SK-N-SH treated with all-trans-retinoic acid at 6 μM for 48 hours (cell line): ENCODE results near the gene CHMP4A.
A peak's percentile ranks its signal among the peaks of the same experiment; 100 is the strongest.

ENCODE experiments used
- ATAC-seq: fragments of 200-7000 bp; cut with Tn5 transposase; 3 replicates; pipeline ENCODE4 v1.9.1; 2020; ENCODE audit warnings: mild to moderate bottlenecking, moderate library complexity
- ARNTL ChIP-seq: fragments of 450-650 bp; formaldehyde crosslinking; IDR thresholded peaks from 2 replicates; pipeline ENCODE4 v1.5.0; 2020; ENCODE audit warnings: low read depth, mild to moderate bottlenecking, moderate library complexity, borderline replicate concordance
- BACH2 ChIP-seq: fragments of 250-450 bp; sonication (Bioruptor Pico); IDR thresholded peaks from 2 replicates; pipeline ENCODE4 v1.9.0; 2021; ENCODE audit warnings: mild to moderate bottlenecking, borderline replicate concordance
- CSDC2 ChIP-seq: fragments of 250-450 bp; sonication (Bioruptor Pico); IDR thresholded peaks from 2 replicates; pipeline ENCODE4 v1.5.0; 2020; ENCODE audit warnings: mild to moderate bottlenecking, moderate library complexity
- ESRRG ChIP-seq: fragments of 250-450 bp; sonication (Bioruptor Pico); IDR thresholded peaks from 2 replicates; pipeline ENCODE4 v1.6.1; 2021; ENCODE audit warnings: mild to moderate bottlenecking
- GLIS3 ChIP-seq: fragments of 250-450 bp; sonication (Bioruptor Pico); IDR thresholded peaks from 2 replicates; pipeline ENCODE4 v1.5.0; 2020; ENCODE audit warnings: mild to moderate bottlenecking, moderate library complexity
- ISL1 ChIP-seq: fragments of 250-450 bp; sonication (Bioruptor Pico); IDR thresholded peaks from 2 replicates; pipeline ENCODE4 v2.1.2; 2022; ENCODE audit warnings: mild to moderate bottlenecking, moderate library complexity
- OSR1 ChIP-seq: fragments of 250-450 bp; sonication (Bioruptor Pico); IDR thresholded peaks from 2 replicates; pipeline ENCODE4 v1.8.0; 2022; ENCODE audit warnings: moderate library complexity, mild to moderate bottlenecking, inconsistent platforms
- PPARA ChIP-seq: fragments of 250-450 bp; sonication (Bioruptor Pico); IDR thresholded peaks from 2 replicates; pipeline ENCODE4 v1.5.0; 2020; ENCODE audit warnings: mild to moderate bottlenecking, borderline replicate concordance
- RARB ChIP-seq: fragments of 250-450 bp; sonication (Bioruptor Pico); IDR thresholded peaks from 2 replicates; pipeline ENCODE4 v1.8.0; 2021; ENCODE audit warnings: mild to moderate bottlenecking, moderate library complexity
- SNAI2 ChIP-seq: fragments of 250-450 bp; sonication (Bioruptor Pico); IDR thresholded peaks from 2 replicates; pipeline ENCODE4 v1.5.0; 2020; ENCODE audit warnings: mild to moderate bottlenecking, moderate library complexity
- TCF4 ChIP-seq: fragments of 250-450 bp; sonication (Bioruptor Pico); IDR thresholded peaks from 2 replicates; pipeline ENCODE4 v1.8.0; 2021; ENCODE audit warnings: mild to moderate bottlenecking, moderate library complexity, borderline replicate concordance
- TOX ChIP-seq: fragments of 250-450 bp; sonication (Bioruptor Pico); IDR thresholded peaks from 2 replicates; pipeline ENCODE4 v1.8.0; 2021; ENCODE audit warnings: mild to moderate bottlenecking, moderate library complexity, borderline replicate concordance
- ZC3H10 ChIP-seq: fragments of 250-450 bp; sonication (Bioruptor Pico); IDR thresholded peaks from 2 replicates; pipeline ENCODE4 v1.5.1; 2021; ENCODE audit warnings: mild to moderate bottlenecking, moderate library complexity
- ZFP3 ChIP-seq: fragments of 250-450 bp; sonication (Bioruptor Pico); IDR thresholded peaks from 2 replicates; pipeline ENCODE4 v1.5.0; 2020; ENCODE audit warnings: mild to moderate bottlenecking, moderate library complexity
- ZNF565 ChIP-seq: fragments of 450-650 bp; formaldehyde crosslinking; conservative IDR thresholded peaks from 2 replicates; pipeline ENCODE4 v1.5.0; 2020; ENCODE audit warnings: low read depth, mild to moderate bottlenecking, moderate library complexity
- ZNF70 ChIP-seq: fragments of 450-650 bp; formaldehyde crosslinking; IDR thresholded peaks from 2 replicates; pipeline ENCODE4 v1.5.0; 2020; ENCODE audit warnings: mild to moderate bottlenecking, moderate library complexity
- ZNF8 ChIP-seq: fragments of 450-650 bp; formaldehyde crosslinking; IDR thresholded peaks from 2 replicates; pipeline ENCODE4 v1.5.0; 2020; ENCODE audit warnings: mild to moderate bottlenecking, moderate library complexity
- TF ChIP-seq, protein P1 (sequence below): fragments of 250-450 bp; sonication (Bioruptor Pico); IDR thresholded peaks from 2 replicates; pipeline ENCODE4 v1.8.0; 2020; ENCODE audit warnings: mild to moderate bottlenecking, moderate library complexity, borderline replicate concordance
- TF ChIP-seq, protein P2 (sequence below): fragments of 250-450 bp; sonication (Bioruptor Pico); IDR thresholded peaks from 2 replicates; pipeline ENCODE4 v1.5.0; 2020; ENCODE audit warnings: mild to moderate bottlenecking, moderate library complexity
- TF ChIP-seq, protein P3 (sequence below): fragments of 250-450 bp; sonication (Bioruptor Pico); IDR thresholded peaks from 2 replicates; pipeline ENCODE4 v1.5.1; 2020; ENCODE audit warnings: low read depth, mild to moderate bottlenecking, moderate library complexity
- TF ChIP-seq, protein P4 (sequence below): fragments of 250-450 bp; sonication (Bioruptor Pico); IDR thresholded peaks from 2 replicates; pipeline ENCODE4 v1.5.1; 2021; ENCODE audit warnings: mild to moderate bottlenecking, moderate library complexity

The CHMP4A gene

DNA sequence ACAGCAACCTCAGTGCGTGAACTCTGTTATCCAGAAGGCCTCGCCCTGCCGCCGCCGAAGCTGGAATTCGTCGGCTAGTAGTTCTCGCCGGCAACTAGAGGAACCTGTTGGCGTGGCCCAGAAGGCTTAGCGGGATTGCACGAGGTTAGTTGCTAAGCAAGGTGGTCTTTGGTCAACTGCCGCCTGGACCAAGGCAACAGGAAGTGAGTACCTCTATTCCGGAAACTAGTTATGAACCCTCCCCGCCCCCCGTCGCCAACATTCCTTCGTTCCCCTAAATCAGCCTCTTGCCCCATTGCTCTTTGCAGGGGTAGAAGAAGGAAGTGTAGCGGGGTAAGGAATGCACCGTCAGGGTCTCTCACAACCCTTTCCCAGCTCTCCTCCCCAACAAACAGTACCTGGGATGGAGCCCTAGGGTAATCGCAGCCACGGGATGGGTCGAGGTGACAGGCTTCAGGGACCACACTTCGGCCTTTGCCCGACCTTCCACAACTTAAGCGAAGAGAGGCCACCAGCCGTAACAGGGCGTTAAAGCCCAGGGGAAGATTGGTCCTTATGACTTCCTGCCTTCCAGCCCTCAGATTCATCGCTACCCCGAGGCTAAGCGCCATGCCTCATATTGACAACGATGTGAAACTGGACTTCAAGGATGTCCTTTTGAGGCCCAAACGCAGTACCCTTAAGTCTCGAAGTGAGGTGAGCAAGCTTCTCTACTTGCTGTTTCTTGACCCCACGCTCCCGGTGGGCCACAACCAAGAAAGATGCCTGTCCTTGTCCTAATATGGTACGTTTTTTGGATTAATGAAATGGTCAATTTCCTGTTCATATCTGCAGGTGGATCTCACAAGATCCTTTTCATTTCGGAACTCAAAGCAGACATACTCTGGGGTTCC lies 19.6 kb upstream of the CHMP4A start, which contains the start of gene GMPR2:
GMPR2 (plus strand) TSS at position 285 of the 893 bp plus-strand sequence; CDS start at position 610, 325 bp downstream.
- TF ChIP-seq, protein P1, sequence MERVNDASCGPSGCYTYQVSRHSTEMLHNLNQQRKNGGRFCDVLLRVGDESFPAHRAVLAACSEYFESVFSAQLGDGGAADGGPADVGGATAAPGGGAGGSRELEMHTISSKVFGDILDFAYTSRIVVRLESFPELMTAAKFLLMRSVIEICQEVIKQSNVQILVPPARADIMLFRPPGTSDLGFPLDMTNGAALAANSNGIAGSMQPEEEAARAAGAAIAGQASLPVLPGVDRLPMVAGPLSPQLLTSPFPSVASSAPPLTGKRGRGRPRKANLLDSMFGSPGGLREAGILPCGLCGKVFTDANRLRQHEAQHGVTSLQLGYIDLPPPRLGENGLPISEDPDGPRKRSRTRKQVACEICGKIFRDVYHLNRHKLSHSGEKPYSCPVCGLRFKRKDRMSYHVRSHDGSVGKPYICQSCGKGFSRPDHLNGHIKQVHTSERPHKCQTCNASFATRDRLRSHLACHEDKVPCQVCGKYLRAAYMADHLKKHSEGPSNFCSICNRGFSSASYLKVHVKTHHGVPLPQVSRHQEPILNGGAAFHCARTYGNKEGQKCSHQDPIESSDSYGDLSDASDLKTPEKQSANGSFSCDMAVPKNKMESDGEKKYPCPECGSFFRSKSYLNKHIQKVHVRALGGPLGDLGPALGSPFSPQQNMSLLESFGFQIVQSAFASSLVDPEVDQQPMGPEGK (CRISPR knock-in tag), result no peak
- TF ChIP-seq ZNF8 (CRISPR knock-in tag) (no peak), CSDC2 (no peak), ISL1 (CRISPR knock-in tag) (no peak), OSR1 (no peak), ZNF70 (CRISPR knock-in tag) (no peak), TOX (CRISPR knock-in tag) (no peak), RARB (CRISPR knock-in tag) (no peak), GLIS3 (no peak), ZC3H10 (no peak), ESRRG (CRISPR knock-in tag) (no peak), ZFP3 (CRISPR knock-in tag) (no peak), ZNF565 (CRISPR knock-in tag) (no peak)
- TF ChIP-seq, protein P2, sequence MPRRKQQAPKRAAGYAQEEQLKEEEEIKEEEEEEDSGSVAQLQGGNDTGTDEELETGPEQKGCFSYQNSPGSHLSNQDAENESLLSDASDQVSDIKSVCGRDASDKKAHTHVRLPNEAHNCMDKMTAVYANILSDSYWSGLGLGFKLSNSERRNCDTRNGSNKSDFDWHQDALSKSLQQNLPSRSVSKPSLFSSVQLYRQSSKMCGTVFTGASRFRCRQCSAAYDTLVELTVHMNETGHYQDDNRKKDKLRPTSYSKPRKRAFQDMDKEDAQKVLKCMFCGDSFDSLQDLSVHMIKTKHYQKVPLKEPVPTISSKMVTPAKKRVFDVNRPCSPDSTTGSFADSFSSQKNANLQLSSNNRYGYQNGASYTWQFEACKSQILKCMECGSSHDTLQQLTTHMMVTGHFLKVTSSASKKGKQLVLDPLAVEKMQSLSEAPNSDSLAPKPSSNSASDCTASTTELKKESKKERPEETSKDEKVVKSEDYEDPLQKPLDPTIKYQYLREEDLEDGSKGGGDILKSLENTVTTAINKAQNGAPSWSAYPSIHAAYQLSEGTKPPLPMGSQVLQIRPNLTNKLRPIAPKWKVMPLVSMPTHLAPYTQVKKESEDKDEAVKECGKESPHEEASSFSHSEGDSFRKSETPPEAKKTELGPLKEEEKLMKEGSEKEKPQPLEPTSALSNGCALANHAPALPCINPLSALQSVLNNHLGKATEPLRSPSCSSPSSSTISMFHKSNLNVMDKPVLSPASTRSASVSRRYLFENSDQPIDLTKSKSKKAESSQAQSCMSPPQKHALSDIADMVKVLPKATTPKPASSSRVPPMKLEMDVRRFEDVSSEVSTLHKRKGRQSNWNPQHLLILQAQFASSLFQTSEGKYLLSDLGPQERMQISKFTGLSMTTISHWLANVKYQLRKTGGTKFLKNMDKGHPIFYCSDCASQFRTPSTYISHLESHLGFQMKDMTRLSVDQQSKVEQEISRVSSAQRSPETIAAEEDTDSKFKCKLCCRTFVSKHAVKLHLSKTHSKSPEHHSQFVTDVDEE (CRISPR knock-in tag), result no peak

DNA sequence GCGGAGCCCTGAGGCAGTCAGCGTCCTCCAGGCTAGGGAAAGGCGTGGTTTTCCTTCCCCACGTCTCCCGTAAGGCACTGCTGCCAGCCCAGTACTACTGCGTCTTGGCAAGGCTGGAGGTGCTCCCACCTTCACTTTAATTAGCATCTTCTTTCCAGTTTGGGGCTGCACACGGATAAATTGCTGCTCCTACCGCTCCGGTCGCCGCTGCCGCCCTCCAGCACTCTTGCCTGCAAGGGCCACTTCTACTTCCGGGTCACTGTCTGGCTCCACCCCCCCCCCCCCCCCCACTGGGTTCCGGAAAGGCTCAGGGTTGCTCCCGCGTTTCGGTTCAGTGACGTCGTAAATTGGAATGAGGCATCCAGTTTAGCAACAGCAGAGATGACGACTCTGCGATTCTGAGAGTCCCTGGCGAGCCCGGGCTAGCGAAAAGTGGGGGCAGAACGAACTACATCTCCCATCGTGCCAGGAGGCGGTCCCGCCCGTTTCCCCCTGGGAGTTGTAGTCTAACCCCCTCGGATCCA lies 18.9 kb upstream of the CHMP4A start, which contains the start of gene NEDD8:
NEDD8 (minus strand) TSS at position 247 of the 524 bp plus-strand sequence; CDS start at position 147, 100 bp downstream.
- TF ChIP-seq ZFP3 (CRISPR knock-in tag), result no peak
- TF ChIP-seq SNAI2 (CRISPR knock-in tag), result no peak
- TF ChIP-seq CSDC2, result no peak
- TF ChIP-seq RARB (CRISPR knock-in tag), result no peak
- TF ChIP-seq, protein P2 (CRISPR knock-in tag), result no peak
- TF ChIP-seq ISL1 (CRISPR knock-in tag), result no peak
- TF ChIP-seq, protein P1 (CRISPR knock-in tag), result no peak
- no peak for TF ChIP-seq BACH2 (CRISPR knock-in tag)
- TF ChIP-seq, protein P3, sequence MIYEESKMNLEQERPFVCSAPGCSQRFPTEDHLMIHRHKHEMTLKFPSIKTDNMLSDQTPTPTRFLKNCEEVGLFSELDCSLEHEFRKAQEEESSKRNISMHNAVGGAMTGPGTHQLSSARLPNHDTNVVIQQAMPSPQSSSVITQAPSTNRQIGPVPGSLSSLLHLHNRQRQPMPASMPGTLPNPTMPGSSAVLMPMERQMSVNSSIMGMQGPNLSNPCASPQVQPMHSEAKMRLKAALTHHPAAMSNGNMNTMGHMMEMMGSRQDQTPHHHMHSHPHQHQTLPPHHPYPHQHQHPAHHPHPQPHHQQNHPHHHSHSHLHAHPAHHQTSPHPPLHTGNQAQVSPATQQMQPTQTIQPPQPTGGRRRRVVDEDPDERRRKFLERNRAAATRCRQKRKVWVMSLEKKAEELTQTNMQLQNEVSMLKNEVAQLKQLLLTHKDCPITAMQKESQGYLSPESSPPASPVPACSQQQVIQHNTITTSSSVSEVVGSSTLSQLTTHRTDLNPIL (CRISPR knock-in tag), result no peak
- TF ChIP-seq, protein P4, sequence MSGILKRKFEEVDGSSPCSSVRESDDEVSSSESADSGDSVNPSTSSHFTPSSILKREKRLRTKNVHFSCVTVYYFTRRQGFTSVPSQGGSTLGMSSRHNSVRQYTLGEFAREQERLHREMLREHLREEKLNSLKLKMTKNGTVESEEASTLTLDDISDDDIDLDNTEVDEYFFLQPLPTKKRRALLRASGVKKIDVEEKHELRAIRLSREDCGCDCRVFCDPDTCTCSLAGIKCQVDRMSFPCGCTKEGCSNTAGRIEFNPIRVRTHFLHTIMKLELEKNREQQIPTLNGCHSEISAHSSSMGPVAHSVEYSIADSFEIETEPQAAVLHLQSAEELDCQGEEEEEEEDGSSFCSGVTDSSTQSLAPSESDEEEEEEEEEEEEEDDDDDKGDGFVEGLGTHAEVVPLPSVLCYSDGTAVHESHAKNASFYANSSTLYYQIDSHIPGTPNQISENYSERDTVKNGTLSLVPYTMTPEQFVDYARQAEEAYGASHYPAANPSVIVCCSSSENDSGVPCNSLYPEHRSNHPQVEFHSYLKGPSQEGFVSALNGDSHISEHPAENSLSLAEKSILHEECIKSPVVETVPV, result no peak
- no peak for TF ChIP-seq OSR1
- TF ChIP-seq ZNF565 (CRISPR knock-in tag), result no peak
- TF ChIP-seq PPARA (CRISPR knock-in tag), result no peak
- no peak for TF ChIP-seq ARNTL
- no peak for TF ChIP-seq GLIS3
- no peak for TF ChIP-seq ZC3H10
- no peak for TF ChIP-seq TCF4 (CRISPR knock-in tag)
- ATAC-seq, result peak; percentile 89

More for the DNA sequence above, 19.6 kb upstream of the CHMP4A start, which contains the start of gene GMPR2:
- peak; percentile 76 for ATAC-seq
